SU-DHL-6 (cell line): Measurements from ENCODE around the gene FNIP2.

Source experiments
- H2AFZ ChIP-seq: fragments of 200-600 bp; sonication (generic); 2 replicates; pipeline ENCODE4 v1.6.1; 2014; ENCODE audit warnings: low read depth, mild to moderate bottlenecking, moderate library complexity, mixed read lengths, antibody characterized with exemption, low read length; ENCODE audit not compliant: severe bottlenecking
- H3F3A ChIP-seq: fragments of 200-600 bp; shearing (Covaris generic); 2 replicates; pipeline ENCODE4 v1.6.0; 2016; ENCODE audit warnings: antibody characterized with exemption, mild to moderate bottlenecking; ENCODE audit not compliant: insufficient read depth
- H3K27ac ChIP-seq: fragments of 200-600 bp; sonication (generic); 2 replicates; pipeline ENCODE4 v1.5.1; 2016; ENCODE audit warnings: low read depth, mild to moderate bottlenecking, low read length, moderate library complexity, mixed read lengths
- H3K27me3 ChIP-seq: fragments of 200-600 bp; sonication (generic), shearing (Covaris generic); 2 replicates; pipeline ENCODE4 v1.6.0; 2014; ENCODE audit warnings: mild to moderate bottlenecking, low read length
- H3K36me3 ChIP-seq: fragments of 200-600 bp; sonication (generic); 2 replicates; pipeline ENCODE4 v1.6.1; 2014; ENCODE audit warnings: mild to moderate bottlenecking, low read length, mixed read lengths
- H3K4me2 ChIP-seq: fragments of 300-600, 200-600 bp; shearing (Covaris generic), sonication (generic); 2 replicates; pipeline ENCODE4 v1.6.0; 2014; ENCODE audit warnings: low read length, low read depth, mild to moderate bottlenecking; ENCODE audit not compliant: poor library complexity, severe bottlenecking
- H3K4me3 ChIP-seq: fragments of 200-600 bp; sonication (generic); 2 replicates; pipeline ENCODE4 v1.5.1; 2014; ENCODE audit warnings: antibody characterized with exemption, low read length, mild to moderate bottlenecking, mixed read lengths; ENCODE audit not compliant: insufficient read depth, poor library complexity, severe bottlenecking
- H3K79me2 ChIP-seq: fragments of 200-600 bp; sonication (generic); 2 replicates; pipeline ENCODE4 v1.6.1; 2014; ENCODE audit warnings: mild to moderate bottlenecking, low read length, moderate library complexity; ENCODE audit not compliant: insufficient read depth
- H3K9ac ChIP-seq: fragments of 200-600 bp; sonication (generic); 2 replicates; pipeline ENCODE4 v1.7.0; 2014; ENCODE audit warnings: mild to moderate bottlenecking, low read length
- H3K9me2 ChIP-seq: fragments of 200-600 bp; sonication (generic); replicated peaks from 2 replicates; pipeline ENCODE4 v1.6.1; 2014; ENCODE audit warnings: low read length; ENCODE audit not compliant: insufficient read depth
- H3K9me3 ChIP-seq: fragments of 200-600 bp; sonication (generic); 2 replicates; pipeline ENCODE4 v1.6.1; 2014; ENCODE audit warnings: low read length, mixed read lengths; ENCODE audit not compliant: insufficient read depth
- H4K20me1 ChIP-seq: fragments of 200-600 bp; sonication (generic); 2 replicates; pipeline ENCODE4 v1.6.1; 2014; ENCODE audit warnings: low read depth, mild to moderate bottlenecking, antibody characterized with exemption, low read length, moderate library complexity, mixed read lengths
- EZH2phosphoT487 ChIP-seq: fragments of 200-600 bp; sonication (generic), shearing (Covaris generic); conservative IDR thresholded peaks from 2 replicates; pipeline ENCODE4 v1.6.1; 2018; ENCODE audit warnings: mild to moderate bottlenecking, antibody characterized with exemption, low read length, moderate library complexity, mixed read lengths
- TF ChIP-seq, protein P1 (sequence below): fragments of 200-600 bp; sonication (generic); IDR thresholded peaks from one replicate; pipeline ENCODE4 v1.5.1; 2017; ENCODE audit warnings: antibody characterized with exemption, mild to moderate bottlenecking, low read length, moderate library complexity; ENCODE audit not compliant: insufficient read depth, poor library complexity, severe bottlenecking

Gene FNIP2

DNA sequence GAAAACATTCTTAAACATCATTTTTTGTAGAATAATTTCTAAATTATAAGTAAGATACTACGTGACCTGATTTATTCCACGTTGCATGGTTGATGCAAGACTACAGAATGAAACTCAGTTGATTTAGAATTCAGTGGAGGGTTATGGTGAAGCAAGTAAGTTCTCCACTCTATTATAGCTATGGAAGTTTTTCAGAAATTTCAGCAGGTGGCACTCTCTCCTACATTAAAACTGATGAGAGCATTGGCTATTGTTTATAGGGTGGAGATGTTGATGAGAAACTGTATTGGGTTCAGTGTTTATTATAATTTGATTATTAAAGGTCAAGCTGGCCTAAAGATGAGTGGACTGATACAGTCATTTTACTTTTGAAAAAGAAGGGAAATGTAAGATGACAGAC, 88.0 kb downstream of the FNIP2 start:
- no peak overlapping the region for H3K4me2 ChIP-seq
- H4K20me1 ChIP-seq = no peaks in the 10 kb centered on the region
- H3K27me3 ChIP-seq = no peaks in the 10 kb centered on the region
- no peaks in the 10 kb centered on the region for H3K9me2 ChIP-seq
- no peaks in the 10 kb centered on the region for H3K79me2 ChIP-seq
- H3K36me3 ChIP-seq = no peaks in the 10 kb centered on the region
- TF ChIP-seq, protein P1, sequence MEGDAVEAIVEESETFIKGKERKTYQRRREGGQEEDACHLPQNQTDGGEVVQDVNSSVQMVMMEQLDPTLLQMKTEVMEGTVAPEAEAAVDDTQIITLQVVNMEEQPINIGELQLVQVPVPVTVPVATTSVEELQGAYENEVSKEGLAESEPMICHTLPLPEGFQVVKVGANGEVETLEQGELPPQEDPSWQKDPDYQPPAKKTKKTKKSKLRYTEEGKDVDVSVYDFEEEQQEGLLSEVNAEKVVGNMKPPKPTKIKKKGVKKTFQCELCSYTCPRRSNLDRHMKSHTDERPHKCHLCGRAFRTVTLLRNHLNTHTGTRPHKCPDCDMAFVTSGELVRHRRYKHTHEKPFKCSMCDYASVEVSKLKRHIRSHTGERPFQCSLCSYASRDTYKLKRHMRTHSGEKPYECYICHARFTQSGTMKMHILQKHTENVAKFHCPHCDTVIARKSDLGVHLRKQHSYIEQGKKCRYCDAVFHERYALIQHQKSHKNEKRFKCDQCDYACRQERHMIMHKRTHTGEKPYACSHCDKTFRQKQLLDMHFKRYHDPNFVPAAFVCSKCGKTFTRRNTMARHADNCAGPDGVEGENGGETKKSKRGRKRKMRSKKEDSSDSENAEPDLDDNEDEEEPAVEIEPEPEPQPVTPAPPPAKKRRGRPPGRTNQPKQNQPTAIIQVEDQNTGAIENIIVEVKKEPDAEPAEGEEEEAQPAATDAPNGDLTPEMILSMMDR = peak; percentile 38
- no peak for TF ChIP-seq EZH2phosphoT487
- H3K4me3 ChIP-seq = no peak overlapping the region
- no peak overlapping the region for H3K27ac ChIP-seq
- H2AFZ ChIP-seq = no peak overlapping the region
- H3F3A ChIP-seq = no peaks in the 10 kb centered on the region
- H3K9me3 ChIP-seq = no peaks in the 10 kb centered on the region
- no peak overlapping the region for H3K9ac ChIP-seq

DNA sequence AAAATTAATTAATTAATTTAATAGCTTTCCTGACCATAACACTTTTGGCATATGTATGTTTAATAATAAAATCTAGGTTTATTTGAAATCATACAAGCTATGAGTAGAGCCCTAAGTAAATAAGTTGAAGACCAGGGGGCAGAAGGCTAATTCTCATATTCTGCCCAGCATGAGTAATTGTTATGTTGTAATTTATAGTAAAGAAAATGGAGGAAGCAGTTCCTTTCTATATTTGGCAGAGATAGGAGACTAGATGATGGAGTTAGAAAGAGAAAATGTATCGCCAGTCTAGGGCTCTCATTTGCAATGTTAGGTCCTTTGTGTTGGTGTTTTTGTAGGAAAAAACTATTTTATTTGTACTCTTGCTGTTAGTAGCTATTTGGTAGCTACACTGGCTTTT, 89.1 kb downstream of the FNIP2 start:
- no peak overlapping the region for H2AFZ ChIP-seq
- no peak overlapping the region for H3K4me3 ChIP-seq
- no peak overlapping the region for H3K4me2 ChIP-seq
- no peaks in the 10 kb centered on the region for H3K9me3 ChIP-seq
- no peak overlapping the region for H3K27ac ChIP-seq
- H3K9ac ChIP-seq = no peak overlapping the region
- no peaks in the 10 kb centered on the region for H3K79me2 ChIP-seq
- TF ChIP-seq, protein P1 = no peak
- no peak for TF ChIP-seq EZH2phosphoT487
- no peaks in the 10 kb centered on the region for H3F3A ChIP-seq
- H3K27me3 ChIP-seq = no peaks in the 10 kb centered on the region
- H3K9me2 ChIP-seq = no peaks in the 10 kb centered on the region
- no peaks in the 10 kb centered on the region for H4K20me1 ChIP-seq
- no peaks in the 10 kb centered on the region for H3K36me3 ChIP-seq

DNA sequence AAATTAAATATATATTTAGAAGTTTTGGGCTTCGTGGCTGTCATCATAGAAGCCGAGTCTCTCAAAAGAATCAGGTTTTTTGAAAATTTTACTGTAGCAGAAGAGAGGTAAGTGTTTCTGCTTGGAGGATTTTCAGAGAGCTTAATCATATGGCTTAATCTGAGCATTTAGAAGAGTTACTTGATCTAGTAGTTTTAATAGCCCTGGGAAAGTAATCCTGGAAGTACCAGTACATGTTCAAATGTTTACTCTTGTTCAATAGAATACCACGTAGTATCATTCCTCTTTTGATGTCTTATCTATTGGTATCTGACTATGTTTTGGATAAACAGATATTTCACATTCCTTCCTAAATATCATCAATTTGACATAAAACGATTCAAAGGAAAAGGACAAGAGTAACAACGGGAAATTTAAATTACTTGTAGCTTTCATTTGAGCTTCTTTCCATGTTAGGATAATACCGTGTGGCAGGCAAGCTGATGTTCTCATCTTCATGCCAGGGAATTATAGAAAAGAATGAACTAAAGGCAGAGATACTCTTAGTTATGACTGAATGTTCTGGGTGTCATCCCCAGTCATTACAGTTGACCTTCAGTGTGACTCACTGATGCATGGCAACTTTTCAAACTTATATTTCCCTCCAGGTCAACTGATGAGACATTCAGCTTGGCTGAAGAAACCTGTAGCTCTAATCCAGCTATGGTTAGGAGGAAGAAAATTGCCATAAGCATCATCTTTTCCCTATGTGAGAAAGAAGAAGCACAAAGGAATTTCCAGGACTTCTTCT, 89.8 kb downstream of the FNIP2 start:
- Histone ChIP-seq H3K36me3 (no peaks in the 10 kb centered on the region), H3K27me3 (no peaks in the 10 kb centered on the region), H3K9me3 (no peaks in the 10 kb centered on the region), H3F3A (no peaks in the 10 kb centered on the region), H3K27ac (no peak overlapping the region), H4K20me1 (no peaks in the 10 kb centered on the region), H3K4me2 (no peak overlapping the region), H3K9ac (no peak overlapping the region), H3K4me3 (no peak overlapping the region), H2AFZ (no peak overlapping the region), H3K79me2 (no peaks in the 10 kb centered on the region), H3K9me2 (no peaks in the 10 kb centered on the region)
- no peak for TF ChIP-seq EZH2phosphoT487
- TF ChIP-seq, protein P1 = no peak
